GM13977 (cell line): Measurements from ENCODE around the gene ADO.

Experiments used
- DNase-seq: peaks from one replicate; pipeline ENCODE4 v3.0.0; 2012; ENCODE audit warnings: low spot score
- in situ Hi-C: fragments of 300-500 bp; cut with MboI; formaldehyde crosslinking; loops from one replicate; pipeline ENCODE4 v1.12.0; 2022; ENCODE audit warnings: low sequenced_read_pairs, low pct_unique_long_range_greater_than_20kb, mixed read lengths, inconsistent platforms; ENCODE audit not compliant: unreplicated experiment
- TF ChIP-seq, protein P1 (sequence below): IDR thresholded peaks from 2 replicates; pipeline ENCODE4 v1.5.1; 2012; ENCODE audit warnings: mild to moderate bottlenecking, control low read depth; ENCODE audit not compliant: insufficient read depth; ENCODE audit errors: extremely low read depth, missing control alignments

The ADO gene

DNA sequence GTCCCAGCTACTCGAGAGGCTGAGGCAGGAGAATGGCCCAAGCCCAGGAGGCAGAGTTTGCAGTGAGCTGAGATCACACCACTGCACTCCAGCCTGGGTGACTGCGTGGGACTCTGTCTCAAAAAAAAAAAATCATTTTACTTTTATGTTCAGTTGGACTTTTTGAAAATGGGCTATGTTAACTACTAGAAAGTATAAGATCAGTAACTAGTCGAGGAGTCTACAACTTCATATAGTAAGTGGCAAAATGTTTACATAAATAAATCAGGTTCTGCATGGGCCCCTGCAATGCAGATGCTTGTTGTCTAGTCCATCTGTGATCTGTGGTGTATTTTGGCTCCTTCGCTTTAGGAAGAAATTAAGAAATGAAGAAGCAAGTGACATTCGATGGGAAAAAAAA, 12.3 kb upstream of the ADO start:
- TF ChIP-seq, protein P1, sequence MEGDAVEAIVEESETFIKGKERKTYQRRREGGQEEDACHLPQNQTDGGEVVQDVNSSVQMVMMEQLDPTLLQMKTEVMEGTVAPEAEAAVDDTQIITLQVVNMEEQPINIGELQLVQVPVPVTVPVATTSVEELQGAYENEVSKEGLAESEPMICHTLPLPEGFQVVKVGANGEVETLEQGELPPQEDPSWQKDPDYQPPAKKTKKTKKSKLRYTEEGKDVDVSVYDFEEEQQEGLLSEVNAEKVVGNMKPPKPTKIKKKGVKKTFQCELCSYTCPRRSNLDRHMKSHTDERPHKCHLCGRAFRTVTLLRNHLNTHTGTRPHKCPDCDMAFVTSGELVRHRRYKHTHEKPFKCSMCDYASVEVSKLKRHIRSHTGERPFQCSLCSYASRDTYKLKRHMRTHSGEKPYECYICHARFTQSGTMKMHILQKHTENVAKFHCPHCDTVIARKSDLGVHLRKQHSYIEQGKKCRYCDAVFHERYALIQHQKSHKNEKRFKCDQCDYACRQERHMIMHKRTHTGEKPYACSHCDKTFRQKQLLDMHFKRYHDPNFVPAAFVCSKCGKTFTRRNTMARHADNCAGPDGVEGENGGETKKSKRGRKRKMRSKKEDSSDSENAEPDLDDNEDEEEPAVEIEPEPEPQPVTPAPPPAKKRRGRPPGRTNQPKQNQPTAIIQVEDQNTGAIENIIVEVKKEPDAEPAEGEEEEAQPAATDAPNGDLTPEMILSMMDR: no peak
- in situ Hi-C loops: no loop called here
- no peak for DNase-seq

- in situ Hi-C loops: no loop called here
- TF ChIP-seq, protein P1: no peak
Measured at GRCh38 chr10:62794306-62794705, 10.2 kb upstream of the ADO start.

GRCh38 chr10:62795100-62795499, 9.4 kb upstream of the ADO start:
- TF ChIP-seq, protein P1: no peak
- in situ Hi-C loops: no loop called here
- DNase-seq: no peak

More at GRCh38 chr10:62794306-62794705, 10.2 kb upstream of the ADO start:
- DNase-seq: no peak

GRCh38 chr10:62795762-62796161, 8.8 kb upstream of the ADO start:
- TF ChIP-seq, protein P1: no peak
- DNase-seq: no peak
- in situ Hi-C loops: no loop called here

DNA sequence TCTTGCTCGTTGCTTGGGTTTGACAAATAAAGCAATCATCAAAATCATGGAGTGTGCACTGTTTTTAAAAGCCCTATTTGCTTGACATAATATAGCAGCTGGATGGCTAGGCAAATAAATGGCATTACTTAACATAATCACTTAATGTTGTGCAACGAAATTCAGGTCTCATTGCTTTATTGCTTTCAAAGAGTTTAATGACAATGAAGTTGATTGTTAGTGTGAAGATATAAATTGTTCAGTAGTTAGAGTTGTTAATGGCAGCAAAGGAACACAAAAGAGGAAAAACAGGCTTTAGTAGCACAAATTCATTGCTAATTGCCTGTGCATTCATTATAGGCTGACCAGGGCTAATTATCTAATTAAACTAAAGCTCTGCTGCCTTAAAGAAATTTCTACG, 7.6 kb upstream of the ADO start:
- DNase-seq: no peak
- in situ Hi-C loops: no loop called here
- TF ChIP-seq, protein P1: no peak

- in situ Hi-C loops: no loop called here
- no peak for DNase-seq
- TF ChIP-seq, protein P1: no peak
Measured at GRCh38 chr10:62801871-62802270, 2.6 kb upstream of the ADO start.
